GM06990 (cell line): ENCODE data around the gene DAPK2.

Experiments
- DNase-seq: peaks from one replicate; pipeline ENCODE4 v3.0.0-alpha.2; 2011; ENCODE audit not compliant: insufficient read length; ENCODE audit errors: extremely low read depth
- H3K27me3 ChIP-seq: replicated peaks from 2 replicates; pipeline ENCODE4 v1.6.0; 2011; ENCODE audit warnings: low read length; ENCODE audit not compliant: control insufficient read depth, insufficient read depth
- H3K36me3 ChIP-seq: 2 replicates; pipeline ENCODE4 v1.5.1; 2011; ENCODE audit warnings: low read length; ENCODE audit not compliant: control insufficient read depth, insufficient read depth
- H3K4me3 ChIP-seq: replicated peaks from 2 replicates; pipeline ENCODE4 v1.5.1; 2011; ENCODE audit warnings: low read depth, mild to moderate bottlenecking, control low read depth, low read length
- TF ChIP-seq, protein P1 (sequence below): IDR thresholded peaks from 2 replicates; pipeline ENCODE4 v1.5.1; 2011; ENCODE audit warnings: low read length, control low read depth, mild to moderate bottlenecking, inconsistent platforms; ENCODE audit not compliant: insufficient read depth, poor library complexity, severe bottlenecking

DAPK2 gene

DNA sequence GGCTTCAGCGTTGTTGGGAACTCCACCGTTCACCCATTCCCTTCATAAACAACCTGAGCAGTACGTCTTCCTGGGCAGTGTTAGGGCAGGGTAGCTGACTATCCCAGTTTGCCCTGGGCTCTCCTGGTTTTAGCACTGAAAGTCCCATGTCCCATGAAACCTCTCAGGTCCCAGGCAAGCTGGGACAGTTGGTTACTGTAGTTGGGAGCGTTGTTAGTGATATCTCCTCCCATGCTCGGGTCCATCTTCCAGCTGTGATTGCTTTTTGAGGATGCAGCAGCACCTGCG is 151.7 kb downstream of the DAPK2 start:
- Histone ChIP-seq H3K36me3 (no peaks in the 10 kb centered on the region), H3K27me3 (no peaks in the 10 kb centered on the region), H3K4me3 (no peak overlapping the region)
- TF ChIP-seq, protein P1, sequence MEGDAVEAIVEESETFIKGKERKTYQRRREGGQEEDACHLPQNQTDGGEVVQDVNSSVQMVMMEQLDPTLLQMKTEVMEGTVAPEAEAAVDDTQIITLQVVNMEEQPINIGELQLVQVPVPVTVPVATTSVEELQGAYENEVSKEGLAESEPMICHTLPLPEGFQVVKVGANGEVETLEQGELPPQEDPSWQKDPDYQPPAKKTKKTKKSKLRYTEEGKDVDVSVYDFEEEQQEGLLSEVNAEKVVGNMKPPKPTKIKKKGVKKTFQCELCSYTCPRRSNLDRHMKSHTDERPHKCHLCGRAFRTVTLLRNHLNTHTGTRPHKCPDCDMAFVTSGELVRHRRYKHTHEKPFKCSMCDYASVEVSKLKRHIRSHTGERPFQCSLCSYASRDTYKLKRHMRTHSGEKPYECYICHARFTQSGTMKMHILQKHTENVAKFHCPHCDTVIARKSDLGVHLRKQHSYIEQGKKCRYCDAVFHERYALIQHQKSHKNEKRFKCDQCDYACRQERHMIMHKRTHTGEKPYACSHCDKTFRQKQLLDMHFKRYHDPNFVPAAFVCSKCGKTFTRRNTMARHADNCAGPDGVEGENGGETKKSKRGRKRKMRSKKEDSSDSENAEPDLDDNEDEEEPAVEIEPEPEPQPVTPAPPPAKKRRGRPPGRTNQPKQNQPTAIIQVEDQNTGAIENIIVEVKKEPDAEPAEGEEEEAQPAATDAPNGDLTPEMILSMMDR, result no peak
- no peak for DNase-seq

DNA sequence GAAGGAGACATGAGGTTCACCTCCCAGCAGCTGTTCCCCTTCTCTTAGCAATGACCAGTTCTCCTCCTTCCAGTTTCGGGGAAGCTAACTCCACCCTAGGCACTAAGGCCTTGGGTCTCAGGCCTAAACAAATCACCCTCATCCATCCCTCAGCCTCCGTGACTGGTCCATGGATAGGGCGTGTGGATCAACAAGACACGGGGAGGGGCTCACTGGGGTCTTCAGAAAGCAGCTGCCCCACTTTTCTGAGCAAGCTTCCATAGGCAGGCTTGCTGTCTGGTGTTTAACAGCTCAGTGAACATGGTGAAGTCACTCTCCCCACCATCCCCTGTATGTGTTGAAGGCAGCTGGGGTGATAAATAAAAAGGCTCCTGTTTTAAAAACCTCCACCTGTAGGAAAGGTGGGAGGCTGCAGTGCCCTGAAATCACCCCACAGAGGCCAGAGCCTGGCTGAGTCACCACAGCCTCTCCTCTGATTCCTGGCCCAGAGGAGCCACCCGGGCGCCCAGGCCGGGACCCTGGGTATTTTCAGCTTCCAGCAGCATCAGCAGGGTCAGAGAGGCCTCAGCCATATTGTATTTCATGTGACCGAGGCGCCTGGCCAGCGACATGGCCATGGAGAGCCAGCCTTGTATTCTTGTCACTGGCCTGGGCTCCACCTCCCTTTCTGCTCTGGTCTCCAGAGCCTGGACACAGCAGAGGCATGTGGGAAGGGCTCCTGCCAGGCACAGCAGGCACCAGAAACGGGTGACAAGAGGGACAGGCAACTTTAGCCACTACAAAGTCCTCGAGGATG is 152.2 kb downstream of the DAPK2 start:
- TF ChIP-seq, protein P1, result no peak
- DNase-seq, result no peak
- no peaks in the 10 kb centered on the region for H3K36me3 ChIP-seq
- H3K27me3 ChIP-seq, result no peaks in the 10 kb centered on the region
- H3K4me3 ChIP-seq, result no peak overlapping the region

DNA sequence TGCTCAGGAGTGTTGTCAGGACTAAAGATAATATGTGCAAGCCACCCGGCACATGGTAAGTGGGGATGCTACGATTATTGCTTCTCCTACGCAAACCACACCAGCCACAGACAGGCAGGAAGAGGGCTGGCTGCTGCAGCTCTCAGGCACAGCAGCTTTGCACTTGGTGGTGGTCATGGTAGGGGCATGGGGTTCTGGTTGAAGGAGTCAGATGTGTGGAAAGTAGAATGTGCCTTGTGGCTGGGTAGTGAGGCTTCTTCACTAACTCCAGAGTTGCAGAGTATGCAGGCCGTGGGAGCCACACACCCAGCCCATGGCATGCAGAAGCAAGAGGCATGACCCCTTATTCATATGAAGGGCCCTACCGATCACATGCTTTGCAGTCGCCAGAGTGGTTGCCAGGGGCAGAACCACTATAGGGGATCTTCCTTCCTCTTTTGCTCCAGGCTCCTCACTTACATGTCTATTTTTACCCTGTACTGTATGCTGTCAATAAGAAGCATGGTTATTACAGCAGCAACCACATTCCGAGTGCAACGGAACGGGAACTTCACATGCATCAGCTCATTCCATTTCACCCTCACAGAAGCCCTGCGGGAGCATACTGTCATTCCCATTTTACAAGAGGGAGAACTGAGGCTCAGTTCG is 153.4 kb downstream of the DAPK2 start:
- H3K36me3 ChIP-seq, result no peaks in the 10 kb centered on the region
- H3K4me3 ChIP-seq, result no peak overlapping the region
- TF ChIP-seq, protein P1, result no peak

DNA sequence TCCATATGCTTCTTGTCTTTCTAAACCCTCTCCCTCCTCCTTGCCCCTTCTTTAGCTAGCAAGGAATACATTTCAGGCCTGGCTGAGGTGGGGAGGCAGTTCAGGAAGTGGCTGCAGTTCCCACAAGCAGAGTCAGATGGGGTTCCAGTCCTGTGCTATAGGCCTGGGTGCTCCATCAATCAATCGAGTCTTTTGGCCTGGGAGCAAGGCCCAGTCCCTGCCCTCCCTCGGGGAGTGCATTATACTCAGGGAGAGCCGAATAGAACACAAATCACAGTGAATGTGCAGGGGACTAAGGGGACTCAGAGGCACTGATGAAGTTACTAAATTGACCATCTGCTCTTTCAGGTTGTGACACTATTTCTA is 154.5 kb downstream of the DAPK2 start:
- Histone ChIP-seq H3K36me3 (no peaks in the 10 kb centered on the region), H3K4me3 (no peak overlapping the region), H3K27me3 (no peaks in the 10 kb centered on the region)
- no peak for DNase-seq
- TF ChIP-seq, protein P1, result no peak

More for the DNA sequence above, 153.4 kb downstream of the DAPK2 start:
- DNase-seq, result peak; percentile 69
- H3K27me3 ChIP-seq, result no peaks in the 10 kb centered on the region

DNA sequence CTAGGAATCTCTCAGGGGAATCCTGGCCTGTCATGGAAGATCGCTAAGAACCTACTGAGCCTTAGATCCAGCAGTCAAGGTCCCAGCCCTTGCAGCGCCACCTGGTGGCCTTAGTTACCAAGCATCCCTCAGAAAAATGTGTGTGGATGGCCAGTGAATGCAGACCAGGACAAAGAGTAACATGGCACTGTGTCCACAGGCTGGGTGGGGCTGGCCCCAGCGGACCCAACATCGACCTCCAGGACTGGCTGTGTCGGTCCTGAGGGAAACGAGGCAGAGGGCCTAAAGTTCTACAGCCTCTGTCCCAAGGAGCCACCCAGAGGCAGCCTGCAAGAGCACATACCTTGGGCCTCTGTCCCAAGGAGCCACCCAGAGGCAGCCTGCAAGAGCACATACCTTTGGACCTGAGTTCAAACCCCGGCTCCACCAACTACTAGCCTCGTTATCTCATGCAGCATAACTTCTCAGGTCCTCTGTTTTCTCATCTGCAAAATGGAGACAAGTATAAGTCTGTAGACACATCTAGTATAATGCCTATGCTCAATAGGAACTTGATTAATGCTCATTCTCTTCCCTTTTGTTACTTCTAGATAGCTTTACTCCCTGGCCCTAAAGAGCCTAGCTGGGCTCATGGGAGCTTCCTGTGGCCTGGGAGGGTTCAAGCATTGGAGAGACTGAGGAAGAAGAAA is 155.1 kb downstream of the DAPK2 start:
- TF ChIP-seq, protein P1, result peak; percentile 80
- Histone ChIP-seq H3K27me3 (no peaks in the 10 kb centered on the region), H3K36me3 (no peaks in the 10 kb centered on the region), H3K4me3 (no peak overlapping the region)
- DNase-seq, result peak; percentile 78
